ENCODE results near the gene FCN2. TPM values are rescaled to one million over a fixed set of nuclear protein-coding genes. Genes with fewer than 3 reads are reported as not detected.

The FCN2 gene
- total RNA-seq, 1 experiment from 2014 or later: not detected

GRCh38 chr9:134879664-134880483 is 736 bp upstream of the FCN2 start:
- no peaks in the 10 kb centered on the region for H3K79me2 ChIP-seq (ENCODE audit: insufficient read depth, low read length)
- no peaks in the 10 kb centered on the region for H3K9me3 ChIP-seq (ENCODE audit: control insufficient read depth in 1 of 2, insufficient read depth in 1 of 2, low read depth in 1 of 2, low read length in 2 of 2)
- no peak overlapping the region for H2AFZ ChIP-seq (ENCODE audit: low read depth, low read length, poor library complexity, severe bottlenecking)
- intact Hi-C loops (cut with micrococcal nuclease): no loop called here
- no peak overlapping the region for H3K4me2 ChIP-seq (ENCODE audit: low read length)
- H3K4me1 ChIP-seq (ENCODE audit: control insufficient read depth in 1 of 2, insufficient read depth in 2 of 2, low read length in 2 of 2): no peaks in the 10 kb centered on the region
- H3K4me3 ChIP-seq (replicated peaks in 1 of 2; ENCODE audit: low read depth in 1 of 2, low read length in 2 of 2): no peak overlapping the region
- RAD21 ChIA-PET (ENCODE audit: low non-redundant PET in 1 of 2, low total read pairs in 2 of 2, uncharacterized antibody in 2 of 2, unreplicated experiment in 2 of 2): no interaction called here
- CTCF ChIA-PET: no interaction called here
- H3K9me2 ChIP-seq (ENCODE audit: insufficient read depth): no peaks in the 10 kb centered on the region
- BruUV-seq (replicated peaks): no TSS peak
- POLR2A ChIA-PET: no interaction called here
- ATAC-seq (no peak), DNase-seq (ENCODE audit: low read depth, low spot score) (no peak)
- H4K20me1 ChIP-seq (ENCODE audit: insufficient read depth): no peaks in the 10 kb centered on the region
- no peak overlapping the region for H3K27ac ChIP-seq (ENCODE audit: low read depth, low read length)
- no peak overlapping the region for H3K9ac ChIP-seq (ENCODE audit: low read length)
- TF ChIP-seq REST (IDR thresholded peaks at IDR 0.05; ENCODE audit: low read depth) (no peak), YY1 (IDR thresholded peaks at IDR 0.05; ENCODE audit: extremely low read depth, insufficient replicate concordance, low read depth, low read length) (no peak), EZH2 (IDR thresholded peaks at IDR 0.05) (no peak), CEBPB (IDR thresholded peaks at IDR 0.05; ENCODE audit: low read depth) (no peak), SRF (IDR thresholded peaks at IDR 0.05; ENCODE audit: low read depth) (no peak), EZH2phosphoT487 (IDR thresholded peaks at IDR 0.05; ENCODE audit: borderline replicate concordance) (no peak), CBX3 (IDR thresholded peaks at IDR 0.05; ENCODE audit: low read depth) (no peak), ZFX (IDR thresholded peaks at IDR 0.05) (no peak), TCF7L2 (IDR thresholded peaks at IDR 0.05; ENCODE audit: borderline replicate concordance, extremely low read depth, insufficient read depth, insufficient read length) (no peak), FOSL1 (IDR thresholded peaks at IDR 0.05; ENCODE audit: low read depth) (no peak), POLR2AphosphoS5 (IDR thresholded peaks at IDR 0.05; ENCODE audit: low read depth, low read length) (no peak), EGR1 (IDR thresholded peaks at IDR 0.05; ENCODE audit: low read depth) (no peak), ZBTB33 (IDR thresholded peaks at IDR 0.05; ENCODE audit: extremely low read depth, insufficient replicate concordance, low read length) (no peak), ATF3 (IDR thresholded peaks at IDR 0.05) (no peak), SIN3A (IDR thresholded peaks at IDR 0.05; ENCODE audit: low read depth) (no peak), CTCF (IDR thresholded peaks at IDR 0.05 in 2 of 3, conservative IDR thresholded peaks at IDR 0.05 in 1 of 3; ENCODE audit: borderline replicate concordance in 1 of 3, insufficient read depth in 1 of 3, low read depth in 2 of 3, low read length in 2 of 3) (no peak)
- H3K27me3 ChIP-seq (ENCODE audit: insufficient read depth, low read length): peaks cover 4% of the 10 kb centered on the region
- H3K36me3 ChIP-seq (ENCODE audit: control insufficient read depth in 1 of 2, insufficient read depth in 2 of 2, low read length in 2 of 2): no peaks in the 10 kb centered on the region
